Neural cell (in vitro differentiated cells): ENCODE measurements around the gene MRGPRE. TPM values are rescaled to one million over a fixed set of nuclear protein-coding genes. Genes with fewer than 3 reads are reported as not detected.

Experiments used
- H2AFZ ChIP-seq: fragments of 200-600, 300-800 bp; sonication (generic), shearing (Covaris generic); 2 replicates; pipeline ENCODE4 v1.6.0; 2014; ENCODE audit warnings: low read depth, mild to moderate bottlenecking, antibody characterized with exemption, low read length, moderate library complexity
- H3F3A ChIP-seq: fragments of 200-600 bp; shearing (Covaris generic); 2 replicates; pipeline ENCODE4 v1.6.1; 2016; ENCODE audit warnings: mild to moderate bottlenecking, moderate library complexity, mixed read lengths, antibody characterized with exemption, low read length; ENCODE audit not compliant: insufficient read depth, poor library complexity, severe bottlenecking
- H3K27ac ChIP-seq: fragments of 200-600, 300-800 bp; sonication (generic), shearing (Covaris generic); 2 replicates; pipeline ENCODE4 v1.5.1; 2014; ENCODE audit warnings: mild to moderate bottlenecking, low read length, moderate library complexity
- H3K27me3 ChIP-seq: fragments of 300-800, 200-600 bp; sonication (generic), shearing (Covaris generic); 2 replicates; pipeline ENCODE4 v1.6.0; 2014; ENCODE audit warnings: mild to moderate bottlenecking, low read depth, low read length, moderate library complexity; ENCODE audit not compliant: insufficient read depth
- H3K36me3 ChIP-seq: fragments of 300-800, 200-600 bp; sonication (generic), shearing (Covaris generic); 2 replicates; pipeline ENCODE4 v1.5.1; 2014; ENCODE audit warnings: mild to moderate bottlenecking, antibody characterized with exemption, low read length, moderate library complexity; ENCODE audit not compliant: insufficient read depth
- H3K4me2 ChIP-seq: fragments of 300-800, 200-600 bp; sonication (generic), shearing (Covaris generic); 2 replicates; pipeline ENCODE4 v1.6.0; 2014; ENCODE audit warnings: mild to moderate bottlenecking, low read length
- H3K4me3 ChIP-seq: fragments of 300-800, 200-600 bp; sonication (generic), shearing (Covaris generic); 2 replicates; pipeline ENCODE4 v1.5.1; 2014; ENCODE audit warnings: mild to moderate bottlenecking, low read length, moderate library complexity
- H3K79me2 ChIP-seq: fragments of 200-600 bp; shearing (Covaris generic); replicated peaks from 2 replicates; pipeline ENCODE4 v1.6.0; 2014; ENCODE audit warnings: mild to moderate bottlenecking, low read length, moderate library complexity; ENCODE audit not compliant: insufficient read depth
- H3K9ac ChIP-seq: fragments of 300-800, 200-600 bp; sonication (generic), shearing (Covaris generic); 2 replicates; pipeline ENCODE4 v1.6.1; 2016; ENCODE audit warnings: mild to moderate bottlenecking, low read length, mixed read lengths
- H3K9me2 ChIP-seq: fragments of 200-600 bp; shearing (Covaris generic); 2 replicates; pipeline ENCODE4 v1.6.1; 2016; ENCODE audit warnings: mild to moderate bottlenecking, low read length, mixed read lengths; ENCODE audit not compliant: insufficient read depth
- H3K9me3 ChIP-seq: fragments of 200-600, 300-800 bp; sonication (generic), shearing (Covaris generic); 2 replicates; pipeline ENCODE4 v1.6.1; 2016; ENCODE audit warnings: mild to moderate bottlenecking, mixed run types, low read length, moderate library complexity, mixed read lengths
- H4K20me1 ChIP-seq: fragments of 200-600 bp; shearing (Covaris generic); 2 replicates; pipeline ENCODE4 v1.6.1; 2016; ENCODE audit warnings: mild to moderate bottlenecking, mixed run types; ENCODE audit not compliant: insufficient read depth
- EP300 ChIP-seq: fragments of 450-650 bp; conservative IDR thresholded peaks from 2 replicates; pipeline ENCODE4 v1.6.1; 2014; ENCODE audit warnings: antibody characterized with exemption, mild to moderate bottlenecking, moderate library complexity; ENCODE audit not compliant: poor library complexity, severe bottlenecking
- EZH2 ChIP-seq: fragments of 200-600, 300-800 bp; shearing (Covaris generic), sonication (generic); IDR thresholded peaks from 2 replicates; pipeline ENCODE4 v1.6.1; 2014; ENCODE audit warnings: antibody characterized with exemption, low read length, borderline replicate concordance, mild to moderate bottlenecking; ENCODE audit not compliant: insufficient read depth, poor library complexity, severe bottlenecking
- MXI1 ChIP-seq: fragments of 450-650 bp; conservative IDR thresholded peaks from 2 replicates; pipeline ENCODE4 v1.6.1; 2014; ENCODE audit warnings: antibody characterized with exemption, mild to moderate bottlenecking; ENCODE audit not compliant: poor library complexity, severe bottlenecking
- POLR2AphosphoS5 ChIP-seq: IDR thresholded peaks from 2 replicates; pipeline ENCODE4 v1.6.1; 2012
- RAD21 ChIP-seq: fragments of 450-650 bp; conservative IDR thresholded peaks from 2 replicates; pipeline ENCODE4 v1.6.1; 2014; ENCODE audit warnings: antibody characterized with exemption, mild to moderate bottlenecking, moderate library complexity
- REST ChIP-seq: IDR thresholded peaks from 2 replicates; pipeline ENCODE4 v1.6.1; 2012; ENCODE audit warnings: borderline replicate concordance
- SMC3 ChIP-seq: fragments of 450-650 bp; conservative IDR thresholded peaks from 2 replicates; pipeline ENCODE4 v1.6.1; 2014; ENCODE audit warnings: antibody characterized with exemption, mild to moderate bottlenecking, moderate library complexity; ENCODE audit not compliant: poor library complexity
- TAF1 ChIP-seq: IDR thresholded peaks from 2 replicates; pipeline ENCODE4 v1.6.1; 2012; ENCODE audit warnings: low read depth
- polyA plus RNA-seq: library from polyadenylated mRNA; depleted of rRNA; stranded (reverse); fragments of >200 nt; gene quantifications from 2 replicates; pipeline ENCODE4 v1.2.3, GENCODE V29; 2014
- TF ChIP-seq, protein P1 (sequence below): fragments of 450-650 bp; IDR thresholded peaks from 2 replicates; pipeline ENCODE4 v1.5.1; 2014; ENCODE audit warnings: antibody characterized with exemption, mild to moderate bottlenecking, moderate library complexity; ENCODE audit not compliant: poor library complexity, severe bottlenecking

Gene MRGPRE
- polyA plus RNA-seq, 1 donor from 2014 or later, result 0.28 TPM

- no peak overlapping the region for H2AFZ ChIP-seq
- H3F3A ChIP-seq, result no peaks in the 10 kb centered on the region
- no peaks in the 10 kb centered on the region for H3K27me3 ChIP-seq
- no peaks in the 10 kb centered on the region for H3K79me2 ChIP-seq
- no peaks in the 10 kb centered on the region for H3K36me3 ChIP-seq
- TF ChIP-seq MXI1 (no peak), RAD21 (no peak), SMC3 (no peak), EZH2 (no peak), POLR2AphosphoS5 (no peak), EP300 (no peak), TAF1 (no peak), REST (no peak)
- TF ChIP-seq, protein P1, sequence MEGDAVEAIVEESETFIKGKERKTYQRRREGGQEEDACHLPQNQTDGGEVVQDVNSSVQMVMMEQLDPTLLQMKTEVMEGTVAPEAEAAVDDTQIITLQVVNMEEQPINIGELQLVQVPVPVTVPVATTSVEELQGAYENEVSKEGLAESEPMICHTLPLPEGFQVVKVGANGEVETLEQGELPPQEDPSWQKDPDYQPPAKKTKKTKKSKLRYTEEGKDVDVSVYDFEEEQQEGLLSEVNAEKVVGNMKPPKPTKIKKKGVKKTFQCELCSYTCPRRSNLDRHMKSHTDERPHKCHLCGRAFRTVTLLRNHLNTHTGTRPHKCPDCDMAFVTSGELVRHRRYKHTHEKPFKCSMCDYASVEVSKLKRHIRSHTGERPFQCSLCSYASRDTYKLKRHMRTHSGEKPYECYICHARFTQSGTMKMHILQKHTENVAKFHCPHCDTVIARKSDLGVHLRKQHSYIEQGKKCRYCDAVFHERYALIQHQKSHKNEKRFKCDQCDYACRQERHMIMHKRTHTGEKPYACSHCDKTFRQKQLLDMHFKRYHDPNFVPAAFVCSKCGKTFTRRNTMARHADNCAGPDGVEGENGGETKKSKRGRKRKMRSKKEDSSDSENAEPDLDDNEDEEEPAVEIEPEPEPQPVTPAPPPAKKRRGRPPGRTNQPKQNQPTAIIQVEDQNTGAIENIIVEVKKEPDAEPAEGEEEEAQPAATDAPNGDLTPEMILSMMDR, result no peak
- no peak overlapping the region for H3K4me2 ChIP-seq
- H3K27ac ChIP-seq, result no peak overlapping the region
- H3K9me3 ChIP-seq, result no peaks in the 10 kb centered on the region
- no peaks in the 10 kb centered on the region for H3K9me2 ChIP-seq
- no peak overlapping the region for H3K4me3 ChIP-seq
- H3K9ac ChIP-seq, result no peak overlapping the region
- no peaks in the 10 kb centered on the region for H4K20me1 ChIP-seq
Observed at GRCh38 chr11:3189196-3189843, 42.9 kb downstream of the MRGPRE start.

- Histone ChIP-seq H3K4me2 (no peak overlapping the region), H3F3A (no peaks in the 10 kb centered on the region), H2AFZ (no peak overlapping the region), H3K9me2 (no peaks in the 10 kb centered on the region), H3K27me3 (no peaks in the 10 kb centered on the region), H4K20me1 (no peaks in the 10 kb centered on the region), H3K9me3 (no peaks in the 10 kb centered on the region), H3K27ac (no peak overlapping the region), H3K9ac (no peak overlapping the region), H3K4me3 (no peak overlapping the region), H3K79me2 (no peaks in the 10 kb centered on the region), H3K36me3 (no peaks in the 10 kb centered on the region)
- TF ChIP-seq MXI1, result no peak
- TF ChIP-seq SMC3, result no peak
- no peak for TF ChIP-seq TAF1
- TF ChIP-seq, protein P1, result no peak
- TF ChIP-seq REST, result no peak
- TF ChIP-seq EP300, result no peak
- TF ChIP-seq RAD21, result no peak
- no peak for TF ChIP-seq EZH2
- TF ChIP-seq POLR2AphosphoS5, result no peak
Observed at GRCh38 chr11:3188496-3189195, 43.6 kb downstream of the MRGPRE start.
